GM18951 (cell line): ENCODE data around the gene BHLHE23.

Experiments
- POLR2A ChIP-seq: IDR thresholded peaks from 4 replicates; pipeline ENCODE4 v1.6.1; 2011; ENCODE audit warnings: mild to moderate bottlenecking; ENCODE audit not compliant: insufficient read length, insufficient read depth; ENCODE audit errors: extremely low read depth
- in situ Hi-C: fragments of 300-500 bp; cut with MboI; formaldehyde crosslinking; loops from one replicate; pipeline ENCODE4 v1.12.0; 2022; ENCODE audit warnings: low sequenced_read_pairs, mixed read lengths, inconsistent platforms; ENCODE audit not compliant: unreplicated experiment

BHLHE23 gene

DNA sequence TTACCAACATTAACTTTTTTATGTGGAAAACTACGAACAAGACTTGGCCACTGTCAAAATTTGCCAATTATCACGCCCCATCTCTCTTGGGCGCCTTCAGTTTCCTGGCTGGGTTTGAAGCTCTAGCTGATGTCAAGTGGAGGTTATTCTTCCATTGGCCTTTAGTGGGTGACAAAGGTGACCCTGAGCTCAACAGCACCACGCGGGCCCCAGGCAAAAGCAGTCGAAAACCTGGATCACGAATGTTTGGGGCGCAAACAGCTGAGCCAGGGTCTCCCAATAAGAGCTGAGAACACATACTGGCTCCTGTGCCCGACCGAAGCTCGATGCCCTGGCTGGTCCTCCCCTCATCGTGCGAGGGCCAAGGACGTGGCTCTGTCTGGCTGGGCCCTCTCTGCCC is 27.5 kb downstream of the BHLHE23 start:
- no peak for TF ChIP-seq POLR2A
- in situ Hi-C loops = no loop called here

DNA sequence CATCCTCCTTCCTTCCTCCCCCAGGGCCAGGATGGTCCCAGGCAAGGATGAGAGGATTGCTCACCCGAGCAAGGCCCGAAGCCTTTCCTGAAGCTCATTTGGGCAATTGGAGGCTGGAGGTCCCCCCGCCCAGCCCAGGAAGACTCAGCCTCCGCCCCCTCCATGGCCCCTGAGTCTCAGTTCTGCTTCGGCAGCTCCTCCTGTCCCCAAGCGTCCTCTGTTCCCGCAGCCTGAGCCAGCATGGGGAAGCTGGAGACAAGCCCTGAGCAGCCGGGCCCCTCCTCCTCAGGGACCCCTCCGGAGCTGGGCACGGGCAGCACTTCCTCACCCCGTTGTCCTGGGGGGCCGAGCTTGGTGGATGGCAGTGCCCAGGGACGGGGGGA is 28.2 kb downstream of the BHLHE23 start:
- no peak for TF ChIP-seq POLR2A
- in situ Hi-C loops = no loop called here

DNA sequence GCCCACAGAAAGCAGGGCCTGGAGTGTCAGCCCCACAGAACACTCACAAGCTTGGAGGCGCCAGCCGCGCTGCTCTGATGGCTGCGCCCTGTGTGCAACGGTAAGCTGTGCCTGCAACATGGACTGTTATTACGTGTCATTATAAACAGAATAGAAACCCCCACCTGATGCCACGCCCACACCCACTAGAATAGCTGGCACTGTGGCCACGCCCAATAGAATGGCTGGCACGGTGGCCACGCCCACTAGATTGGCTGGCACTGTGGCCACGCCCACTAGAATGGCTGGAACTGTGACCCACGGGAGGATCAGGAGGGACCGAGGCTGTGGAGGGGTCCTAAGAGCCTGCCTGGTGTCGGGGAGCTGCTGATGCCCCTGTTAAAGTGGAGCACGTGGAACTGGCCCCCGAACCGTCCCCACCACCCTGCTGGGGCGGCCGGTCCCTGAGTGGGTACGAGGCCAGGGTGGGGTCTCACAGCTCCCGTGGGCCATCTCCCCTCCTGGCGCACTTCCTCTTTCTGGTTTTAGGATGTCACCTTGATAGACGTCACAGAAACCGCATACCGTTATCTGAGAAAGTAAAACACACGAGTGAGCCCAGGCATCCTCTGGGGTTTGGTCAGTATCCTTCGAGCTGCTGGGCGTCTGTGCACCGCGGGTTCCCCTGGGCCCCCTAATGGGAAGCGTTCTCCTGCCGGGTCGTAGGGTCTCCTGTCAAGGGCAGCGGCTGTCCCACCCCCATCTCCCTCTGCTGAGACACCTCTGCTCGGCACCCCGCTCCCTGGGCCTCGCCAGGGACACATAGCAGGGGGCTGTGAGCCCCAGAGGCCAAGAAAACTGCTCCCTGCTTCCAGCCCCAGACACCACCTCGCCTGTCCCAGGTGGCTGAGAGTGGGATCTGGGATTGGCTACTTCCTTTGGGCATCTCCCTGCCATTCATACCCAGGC is 28.9 kb downstream of the BHLHE23 start:
- peak; percentile 49 for TF ChIP-seq POLR2A
- in situ Hi-C loops = no loop called here

DNA sequence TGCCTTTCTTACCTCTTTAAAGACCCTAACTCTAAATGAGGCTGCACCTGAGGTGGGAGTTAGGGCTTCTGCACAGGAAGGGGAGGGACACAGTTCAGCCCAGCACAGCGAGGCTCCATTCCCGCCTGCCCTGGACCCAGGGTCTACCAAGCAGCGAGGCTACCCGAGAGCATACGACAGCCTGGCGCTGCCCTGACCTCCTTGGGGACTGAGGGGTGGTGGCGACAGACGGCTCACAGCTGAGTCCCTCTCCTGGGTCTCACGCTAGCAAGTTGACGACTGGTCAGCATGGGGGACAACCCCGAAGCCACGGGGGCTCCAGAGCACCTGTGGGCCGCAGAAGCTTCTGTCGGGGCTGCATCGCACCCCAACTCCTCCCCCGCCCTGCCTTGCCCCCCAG is 29.9 kb downstream of the BHLHE23 start:
- in situ Hi-C loops = no loop called here
- TF ChIP-seq POLR2A = no peak

DNA sequence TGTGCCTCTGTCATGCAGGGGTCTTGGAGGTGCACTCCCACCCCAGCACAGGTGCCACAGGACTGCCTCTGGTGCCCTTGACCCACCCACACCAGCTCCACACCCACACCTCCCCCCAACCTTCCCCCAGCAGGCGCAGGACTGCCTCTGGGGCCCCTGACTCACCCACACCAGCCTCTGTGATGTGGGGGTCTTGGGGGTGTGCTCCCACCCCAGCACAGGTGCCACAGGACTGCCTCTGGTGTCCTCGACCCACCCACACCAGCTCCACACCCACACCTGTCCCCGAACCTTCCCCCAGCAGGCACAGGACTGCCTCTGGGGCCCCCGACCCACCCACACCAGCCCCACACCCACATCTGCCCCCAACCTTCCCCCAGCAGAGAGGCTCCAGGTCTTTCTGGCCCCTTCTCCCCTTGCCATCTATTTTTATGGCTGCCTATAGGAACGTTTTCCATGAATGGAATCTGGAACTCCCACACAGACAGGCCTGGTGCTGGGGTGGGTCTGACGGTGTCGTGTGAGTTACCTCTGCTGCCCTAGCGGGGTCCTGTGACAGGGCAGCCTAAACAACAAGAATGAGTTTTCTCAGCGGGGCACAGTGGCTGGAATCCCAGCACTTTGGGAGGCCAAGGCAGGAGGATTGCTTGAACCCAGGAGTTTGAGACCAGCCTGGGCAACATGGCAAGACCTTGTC is 30.8 kb downstream of the BHLHE23 start:
- no peak for TF ChIP-seq POLR2A
- in situ Hi-C loops = no loop called here

DNA sequence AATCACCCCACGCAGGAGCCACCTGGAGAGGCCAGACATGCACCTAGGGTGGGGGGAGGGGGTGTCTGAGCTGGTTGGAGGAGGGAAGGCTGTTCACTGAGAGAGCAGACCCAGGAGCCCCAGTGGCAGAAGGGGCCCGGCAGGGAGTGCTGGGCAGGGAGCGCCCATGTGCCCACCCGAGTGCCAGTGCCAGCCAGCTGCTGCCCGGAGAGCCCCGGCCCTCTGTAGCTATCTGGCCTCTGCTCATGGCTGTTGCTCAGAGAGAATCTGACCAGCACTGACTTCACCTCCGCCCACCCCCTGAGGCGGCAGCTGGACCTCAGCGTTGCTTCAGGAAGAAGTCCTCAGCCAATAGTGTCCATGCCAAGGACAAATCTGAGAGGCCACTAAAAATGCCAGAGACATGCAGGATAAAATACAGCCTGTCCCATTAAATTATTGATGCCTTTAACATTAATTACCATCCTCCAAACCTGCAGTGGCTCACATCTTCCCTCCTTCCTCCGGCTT is 31.5 kb downstream of the BHLHE23 start:
- in situ Hi-C loops = no loop called here
- no peak for TF ChIP-seq POLR2A

DNA sequence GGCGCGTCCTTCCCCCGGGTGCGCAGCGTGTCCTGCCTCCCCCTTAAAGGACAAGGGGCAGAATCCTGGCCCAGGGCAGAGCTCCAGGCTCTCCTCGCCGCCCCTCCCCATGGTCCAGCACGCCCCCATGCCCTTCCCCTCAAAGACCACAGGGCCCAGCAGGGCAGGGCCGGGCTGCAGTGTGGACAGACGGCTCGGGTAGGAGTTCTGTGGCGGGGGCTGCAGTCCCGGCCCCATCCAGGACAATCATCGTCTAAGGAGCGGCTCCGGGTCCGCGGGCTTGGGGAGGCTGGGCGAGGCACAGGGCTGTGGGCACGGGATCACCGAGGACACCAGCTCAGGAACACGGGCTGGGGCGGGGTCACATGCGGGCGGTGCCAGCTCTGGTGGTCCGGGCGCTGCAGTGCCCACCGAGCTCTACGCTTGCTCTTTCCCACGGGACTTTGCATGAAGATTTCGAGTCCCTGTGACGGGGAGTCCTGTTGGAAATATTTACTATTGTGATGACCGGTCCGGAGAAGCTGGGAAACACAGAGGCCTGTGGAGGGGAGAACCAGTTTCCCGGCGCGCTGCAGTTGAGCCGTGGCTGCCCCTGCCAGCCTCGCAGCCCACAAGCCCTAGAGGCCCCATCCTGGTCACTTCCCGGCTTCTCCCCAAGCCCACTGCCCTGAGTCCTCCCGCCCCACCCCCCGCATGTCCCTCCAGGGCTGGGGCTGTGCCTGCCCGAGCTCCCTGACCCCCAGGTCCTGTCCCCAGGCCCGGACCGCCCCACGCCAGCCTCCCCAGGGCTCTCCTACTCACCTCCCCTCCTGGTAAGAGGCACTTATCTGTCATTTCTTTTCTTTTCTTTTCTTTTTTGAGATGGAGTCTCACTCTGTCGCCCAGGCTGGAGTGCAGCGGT is 33.7 kb downstream of the BHLHE23 start:
- in situ Hi-C loops = no loop called here

DNA sequence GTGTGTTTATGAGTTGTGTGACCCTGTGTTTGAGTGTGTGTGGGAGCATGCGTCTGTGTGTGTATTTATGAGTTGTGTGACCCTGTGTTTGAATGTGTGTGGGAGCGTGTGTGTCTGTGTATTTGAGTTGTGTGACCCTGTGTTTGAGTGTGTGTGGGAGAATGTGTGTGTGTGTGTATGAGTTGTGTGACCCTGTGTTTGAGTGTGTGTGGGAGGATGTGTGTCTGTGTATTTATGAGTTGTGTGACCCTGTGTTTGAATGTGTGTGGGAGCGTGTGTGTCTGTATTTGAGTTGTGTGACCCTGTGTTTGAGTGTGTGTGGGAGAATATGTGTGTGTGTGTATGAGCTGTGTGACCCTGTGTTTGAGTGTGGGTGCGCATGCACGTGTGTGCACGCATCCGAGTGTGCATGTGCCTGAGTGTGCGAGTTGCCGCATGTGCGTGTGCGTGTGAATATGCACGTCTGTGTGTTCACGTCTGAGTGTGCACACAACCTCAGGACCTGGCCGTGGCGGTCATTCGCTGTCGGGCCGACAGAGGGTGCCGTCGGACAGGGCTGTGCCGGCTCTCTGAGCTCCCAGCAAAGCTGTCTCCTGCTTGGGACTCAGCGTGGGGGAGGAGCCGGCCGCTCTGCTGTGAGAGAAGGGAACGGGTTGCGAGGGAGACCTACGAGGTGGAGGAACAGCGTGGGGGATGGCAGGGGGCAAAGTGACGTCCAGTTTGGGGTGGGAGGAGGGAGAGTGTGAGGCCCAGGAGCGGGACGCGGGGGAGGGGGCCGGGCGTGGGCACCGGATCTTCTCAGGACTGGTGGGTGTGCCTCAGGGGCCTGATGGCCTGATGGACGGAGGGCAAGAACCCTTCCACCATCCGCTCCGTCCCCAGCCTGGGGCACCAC is 34.6 kb downstream of the BHLHE23 start:
- no peak for TF ChIP-seq POLR2A
- in situ Hi-C loops = no loop called here

More for the DNA sequence above, 33.7 kb downstream of the BHLHE23 start:
- no peak for TF ChIP-seq POLR2A

DNA sequence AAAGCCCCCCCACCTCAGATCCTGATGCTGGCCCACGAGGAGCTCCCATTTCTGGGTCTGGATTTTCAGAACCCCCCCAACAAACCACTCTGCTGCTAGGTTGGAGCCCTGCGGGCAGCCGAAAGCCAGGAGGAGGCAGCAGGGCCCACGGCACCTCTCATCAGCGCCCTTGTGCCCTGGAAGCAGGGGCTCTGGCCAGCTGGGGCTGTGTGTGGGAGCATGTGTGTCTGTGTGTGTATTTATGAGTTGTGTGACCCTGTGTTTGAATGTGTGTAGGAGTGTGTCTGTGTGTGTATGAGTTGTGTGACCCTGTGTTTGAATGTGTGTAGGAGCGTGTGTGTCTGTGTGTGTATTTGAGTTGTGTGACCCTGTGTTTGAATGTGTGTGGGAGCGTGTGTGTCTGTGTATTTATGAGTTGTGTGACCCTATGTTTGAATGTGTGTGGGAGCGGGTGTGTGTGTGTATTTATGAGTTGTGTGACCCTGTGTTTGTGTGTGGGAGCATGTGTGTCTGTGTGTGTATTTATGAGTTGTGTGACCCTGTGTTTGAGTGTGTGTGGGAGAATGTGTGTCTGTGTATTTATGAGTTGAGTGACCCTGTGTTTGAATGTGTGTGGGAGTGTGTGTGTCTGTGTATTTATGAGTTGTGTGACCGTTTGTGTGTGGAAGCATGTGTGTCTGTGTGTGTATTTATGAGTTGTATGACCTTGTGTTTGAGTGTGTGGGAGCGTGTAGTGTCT is 35.4 kb downstream of the BHLHE23 start:
- no peak for TF ChIP-seq POLR2A
- in situ Hi-C loops = no loop called here

DNA sequence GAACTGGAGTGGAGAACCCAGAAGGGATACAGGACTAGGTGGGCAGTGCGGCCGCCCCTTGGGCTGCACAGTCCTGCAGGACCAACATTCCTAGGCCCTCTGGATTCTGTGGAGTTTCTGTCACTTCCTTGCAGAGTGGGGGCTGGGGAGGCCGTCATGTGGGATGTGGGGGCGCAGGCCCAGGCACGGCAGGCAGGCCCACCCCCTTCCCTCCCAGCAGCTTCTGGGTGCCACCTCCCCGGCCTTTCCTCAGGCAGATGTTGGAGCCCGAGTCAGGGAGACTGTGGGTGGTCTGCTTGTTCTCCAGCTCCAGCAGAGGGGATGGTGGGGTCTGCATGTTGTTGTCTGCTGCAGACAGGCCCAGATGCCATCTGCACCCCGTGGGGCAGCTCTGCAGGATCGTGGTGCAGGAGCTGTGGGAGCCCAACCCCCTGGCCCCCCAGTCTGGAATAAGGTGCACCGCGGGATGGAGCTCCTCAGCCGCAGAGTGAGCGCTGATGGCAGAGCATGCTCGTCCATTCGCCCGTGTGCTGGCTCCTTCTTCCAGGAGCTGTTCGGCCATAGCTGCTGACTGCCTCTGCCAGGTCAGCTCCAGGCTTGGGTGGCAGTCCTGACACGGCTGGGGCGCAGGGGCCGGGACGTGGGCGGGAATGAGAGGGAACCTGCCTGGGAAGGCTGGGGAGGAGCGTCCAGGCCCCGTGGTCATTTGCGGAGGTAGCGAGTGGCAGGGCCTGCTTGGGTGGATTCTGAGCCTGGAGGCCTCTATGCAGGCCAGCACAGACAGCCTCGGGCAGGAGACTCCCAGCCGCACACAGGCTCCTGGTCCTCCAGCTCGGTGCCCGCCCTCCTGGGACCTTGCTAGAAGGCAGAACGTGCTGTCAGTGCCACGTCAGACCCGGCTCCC is 36.2 kb downstream of the BHLHE23 start:
- in situ Hi-C loops = no loop called here

More for the DNA sequence above, 36.2 kb downstream of the BHLHE23 start:
- TF ChIP-seq POLR2A = no peak
